ENCODE measurements around the gene TSC2. TPM values are rescaled to one million over a fixed set of nuclear protein-coding genes. Genes with fewer than 3 reads are reported as not detected.

TSC2 gene
- polyA plus RNA-seq, 4 donors, result 121 to 152 (median 136) TPM

- no peak for DNase-seq (ENCODE audit: low read depth in 4 of 4, low spot score in 3 of 4)
These were observed 6.8 kb upstream of the TSC2 start for GRCh38 chr16:2040787-2041522.

- no peak for DNase-seq (ENCODE audit: low read depth in 4 of 4, low spot score in 3 of 4)
These were observed 5.4 kb upstream of the TSC2 start for GRCh38 chr16:2042171-2042985.

GRCh38 chr16:2042986-2043666 is 4.7 kb upstream of the TSC2 start:
- no peak for DNase-seq (ENCODE audit: low read depth in 4 of 4, low spot score in 3 of 4)

GRCh38 chr16:2043667-2044451 is 3.9 kb upstream of the TSC2 start:
- DNase-seq (ENCODE audit: low read depth in 4 of 4, low spot score in 3 of 4), result no peak

- DNase-seq (ENCODE audit: low read depth in 4 of 4, low spot score in 3 of 4), result no peak
These were observed 3.2 kb upstream of the TSC2 start for GRCh38 chr16:2044541-2044940.

- no peak for DNase-seq (ENCODE audit: low read depth in 4 of 4, low spot score in 3 of 4)
These were observed 1.6 kb upstream of the TSC2 start for GRCh38 chr16:2045965-2046892.

- DNase-seq (ENCODE audit: low read depth in 4 of 4, low spot score in 3 of 4), result no peak
These were observed 874 bp upstream of the TSC2 start for GRCh38 chr16:2046893-2047329.

GRCh38 chr16:2048116-2048543 is 345 bp downstream of the TSC2 start:
- no peak for DNase-seq (ENCODE audit: low read depth in 4 of 4, low spot score in 3 of 4)

- no peak for DNase-seq (ENCODE audit: low read depth in 4 of 4, low spot score in 3 of 4)
These were observed 5.4 kb downstream of the TSC2 start for GRCh38 chr16:2053211-2053610.

- DNase-seq (ENCODE audit: low read depth in 4 of 4, low spot score in 3 of 4), result no peak
These were observed 6.1 kb downstream of the TSC2 start for GRCh38 chr16:2053897-2054296.

GRCh38 chr16:2054543-2055245 is 6.9 kb downstream of the TSC2 start:
- DNase-seq (ENCODE audit: low read depth in 4 of 4, low spot score in 3 of 4), result no peak

- DNase-seq (ENCODE audit: low read depth in 4 of 4, low spot score in 3 of 4), result no peak
These were observed 8.3 kb downstream of the TSC2 start for GRCh38 chr16:2056077-2056476.

- no peak for DNase-seq (ENCODE audit: low read depth in 4 of 4, low spot score in 3 of 4)
These were observed 9.1 kb downstream of the TSC2 start for GRCh38 chr16:2056681-2057407.

- no peak for DNase-seq (ENCODE audit: low read depth in 4 of 4, low spot score in 3 of 4)
These were observed 9.7 kb downstream of the TSC2 start for GRCh38 chr16:2057438-2057837.

- DNase-seq (ENCODE audit: low read depth in 4 of 4, low spot score in 3 of 4), result no peak
These were observed 10.6 kb downstream of the TSC2 start for GRCh38 chr16:2058420-2058819.

- DNase-seq (ENCODE audit: low read depth in 4 of 4, low spot score in 3 of 4), result no peak
These were observed 11.1 kb downstream of the TSC2 start for GRCh38 chr16:2058872-2059271.

GRCh38 chr16:2060346-2060745 is 12.6 kb downstream of the TSC2 start:
- no peak for DNase-seq (ENCODE audit: low read depth in 4 of 4, low spot score in 3 of 4)

- no peak for DNase-seq (ENCODE audit: low read depth in 4 of 4, low spot score in 3 of 4)
These were observed 13.2 kb downstream of the TSC2 start for GRCh38 chr16:2061023-2061422.

Data from right renal pelvis (tissue), 4 donors.